Glutamatergic neuron (in vitro differentiated cells): Measurements from ENCODE around the gene CCDC85C. TPM values are rescaled to one million over a fixed set of nuclear protein-coding genes. Genes with fewer than 3 reads are reported as not detected.

Experiments
- DNase-seq: peaks from one replicate; pipeline ENCODE4 v3.0.0; 2022
- H3K27ac Mint-ChIP-seq: one replicate; pipeline ENCODE4 v1.8.0; 2020; ENCODE audit warnings: mild to moderate bottlenecking, mixed read lengths, inconsistent platforms; ENCODE audit not compliant: unreplicated experiment
- H3K27me3 Mint-ChIP-seq: one replicate; pipeline ENCODE4 v1.8.0; 2020; ENCODE audit warnings: mild to moderate bottlenecking, moderate library complexity, mixed read lengths, inconsistent platforms; ENCODE audit not compliant: unreplicated experiment
- H3K36me3 Mint-ChIP-seq: one replicate; pipeline ENCODE4 v1.8.0; 2020; ENCODE audit warnings: mild to moderate bottlenecking, mixed read lengths, inconsistent platforms; ENCODE audit not compliant: unreplicated experiment
- H3K4me1 Mint-ChIP-seq: one replicate; pipeline ENCODE4 v1.8.0; 2020; ENCODE audit warnings: mild to moderate bottlenecking, low read depth, mixed read lengths, inconsistent platforms; ENCODE audit not compliant: unreplicated experiment
- H3K4me3 Mint-ChIP-seq: one replicate; pipeline ENCODE4 v1.8.0; 2020; ENCODE audit warnings: mild to moderate bottlenecking, mixed read lengths, inconsistent platforms; ENCODE audit not compliant: unreplicated experiment
- H3K9me3 Mint-ChIP-seq: one replicate; pipeline ENCODE4 v1.8.0; 2020; ENCODE audit warnings: mild to moderate bottlenecking, moderate library complexity, mixed read lengths, inconsistent platforms; ENCODE audit not compliant: unreplicated experiment
- CTCF ChIP-seq: fragments of 200-600 bp; sonication (generic); IDR thresholded peaks from one replicate; pipeline ENCODE4 v1.5.0; 2021; ENCODE audit not compliant: partially characterized antibody, unreplicated experiment
- total RNA-seq: library from RNA; stranded (reverse); fragmentation: NEBNext Ultra II Directional; extraction: Animal tissue kit (Norgen Biotek cat#: 25700); gene quantifications from one replicate; pipeline ENCODE4 v1.2.1, GENCODE V29; 2021; ENCODE audit not compliant: unreplicated experiment

The CCDC85C gene
- total RNA-seq, 1 donor from 2014 or later = 32.3 TPM

- H3K4me3 Mint-ChIP-seq = no peak overlapping the region
- no peaks in the 10 kb centered on the region for H3K27me3 Mint-ChIP-seq
- H3K4me1 Mint-ChIP-seq = peaks cover 12% of the 10 kb centered on the region
- no peak for TF ChIP-seq CTCF
- peaks cover 4% of the 10 kb centered on the region for H3K9me3 Mint-ChIP-seq
- H3K36me3 Mint-ChIP-seq = no peaks in the 10 kb centered on the region
- no peak overlapping the region for H3K27ac Mint-ChIP-seq
- DNase-seq = no peak
These were observed 32.5 kb upstream of the CCDC85C start for GRCh38 chr14:99636487-99636886.

GRCh38 chr14:99635116-99635515, 31.1 kb upstream of the CCDC85C start:
- no peaks in the 10 kb centered on the region for H3K36me3 Mint-ChIP-seq
- TF ChIP-seq CTCF = no peak
- no peak for DNase-seq
- H3K27me3 Mint-ChIP-seq = peaks cover 2% of the 10 kb centered on the region
- peaks cover 12% of the 10 kb centered on the region for H3K4me1 Mint-ChIP-seq
- peaks cover 4% of the 10 kb centered on the region for H3K9me3 Mint-ChIP-seq
- H3K27ac Mint-ChIP-seq = no peak overlapping the region
- H3K4me3 Mint-ChIP-seq = no peak overlapping the region

- H3K4me3 Mint-ChIP-seq = no peak overlapping the region
- DNase-seq = no peak
- peaks cover 4% of the 10 kb centered on the region for H3K9me3 Mint-ChIP-seq
- peaks cover 12% of the 10 kb centered on the region for H3K4me1 Mint-ChIP-seq
- peaks cover 2% of the 10 kb centered on the region for H3K27me3 Mint-ChIP-seq
- H3K27ac Mint-ChIP-seq = no peak overlapping the region
- no peaks in the 10 kb centered on the region for H3K36me3 Mint-ChIP-seq
- no peak for TF ChIP-seq CTCF
These were observed 30.4 kb upstream of the CCDC85C start for GRCh38 chr14:99634443-99634842.

GRCh38 chr14:99633918-99634317, 29.9 kb upstream of the CCDC85C start:
- Mint-ChIP-seq H3K27me3 (peaks cover 2% of the 10 kb centered on the region), H3K4me1 (peaks cover 12% of the 10 kb centered on the region), H3K36me3 (no peaks in the 10 kb centered on the region), H3K4me3 (no peak overlapping the region), H3K27ac (no peak overlapping the region), H3K9me3 (peaks cover 4% of the 10 kb centered on the region)
- DNase-seq = no peak
- no peak for TF ChIP-seq CTCF

- DNase-seq = no peak
- Mint-ChIP-seq H3K27me3 (peaks cover 2% of the 10 kb centered on the region), H3K4me3 (no peak overlapping the region), H3K27ac (no peak overlapping the region), H3K36me3 (no peaks in the 10 kb centered on the region), H3K4me1 (peaks cover 12% of the 10 kb centered on the region), H3K9me3 (peaks cover 4% of the 10 kb centered on the region)
- TF ChIP-seq CTCF = no peak
These were observed 29.1 kb upstream of the CCDC85C start for GRCh38 chr14:99633141-99633540.
